OCI-LY7 (cell line): Measurements from ENCODE around the gene CTNNA1. TPM values are rescaled to one million over a fixed set of nuclear protein-coding genes. Genes with fewer than 3 reads are reported as not detected.

Experiments used
- BruUV-seq: library from RNA; stranded (reverse); fragments of 400-500 nt; replicated peaks from 2 replicates; lab custom pipeline; 2021; lab: Mats Ljungman, UMichigan
- CTCF ChIA-PET: fragments of 300-600 bp; sonication (Branson Sonifier 250); formaldehyde crosslinking; loops from one replicate; lab custom pipeline; 2022; ENCODE audit warnings: antibody characterized with exemption; ENCODE audit not compliant: unreplicated experiment; lab: Charles Lee
- POLR2A ChIA-PET: fragments of 300-600 bp; sonication (Branson Sonifier 250); formaldehyde crosslinking; loops from one replicate; lab custom pipeline; 2022; ENCODE audit warnings: antibody characterized with exemption; lab: Charles Lee
- DNase-seq: peaks from one replicate; pipeline ENCODE4 v3.0.0-alpha.2; 2015; ENCODE audit warnings: low spot score
- H2AFZ ChIP-seq: fragments of 200-600 bp; sonication (generic), shearing (Covaris generic); 2 replicates; pipeline ENCODE4 v1.6.1; 2014; ENCODE audit warnings: mild to moderate bottlenecking, antibody characterized with exemption, low read length, moderate library complexity
- H3K27ac ChIP-seq: fragments of 200-600 bp; sonication (generic); 2 replicates; pipeline ENCODE4 v1.5.1; 2014; ENCODE audit warnings: mixed run types, low read depth, mild to moderate bottlenecking, moderate library complexity, low read length, inconsistent platforms; ENCODE audit not compliant: poor library complexity, severe bottlenecking
- H3K36me3 ChIP-seq: fragments of 200-600 bp; sonication (generic); 2 replicates; pipeline ENCODE4 v1.6.1; 2014; ENCODE audit warnings: mild to moderate bottlenecking, antibody characterized with exemption, low read length, moderate library complexity, mixed read lengths; ENCODE audit not compliant: insufficient read depth
- H3K4me1 ChIP-seq: fragments of 200-600 bp; sonication (generic); 2 replicates; pipeline ENCODE4 v1.5.1; 2014; ENCODE audit warnings: mild to moderate bottlenecking, low read length; ENCODE audit not compliant: insufficient read depth, poor library complexity, severe bottlenecking
- H3K4me2 ChIP-seq: fragments of 200-600 bp; sonication (generic); 2 replicates; pipeline ENCODE4 v1.6.1; 2014; ENCODE audit warnings: mild to moderate bottlenecking, low read length
- H3K4me3 ChIP-seq: fragments of 200-600 bp; sonication (generic); 2 replicates; pipeline ENCODE4 v1.5.1; 2014; ENCODE audit warnings: mild to moderate bottlenecking, low read depth, low read length; ENCODE audit not compliant: poor library complexity, severe bottlenecking
- H3K79me2 ChIP-seq: fragments of 200-600 bp; sonication (generic); 2 replicates; pipeline ENCODE4 v1.6.1; 2016; ENCODE audit warnings: low read depth, mild to moderate bottlenecking, low read length, moderate library complexity, mixed read lengths; ENCODE audit not compliant: insufficient read depth
- H3K9me2 ChIP-seq: fragments of 200-600 bp; sonication (generic); 2 replicates; pipeline ENCODE4 v1.6.1; 2016; ENCODE audit warnings: mild to moderate bottlenecking, low read length, mixed read lengths; ENCODE audit not compliant: insufficient read depth
- H3K9me3 ChIP-seq: fragments of 200-600 bp; sonication (generic); 2 replicates; pipeline ENCODE4 v1.6.1; 2014; ENCODE audit warnings: mild to moderate bottlenecking, mixed run types, low read length, mixed read lengths
- H4K20me1 ChIP-seq: fragments of 200-600 bp; sonication (generic); 2 replicates; pipeline ENCODE4 v1.6.1; 2014; ENCODE audit warnings: mild to moderate bottlenecking, antibody characterized with exemption, low read length, moderate library complexity, mixed read lengths; ENCODE audit not compliant: insufficient read depth
- CTCF ChIP-seq: fragments of 200-600 bp; sonication (generic); conservative IDR thresholded peaks from 2 replicates; pipeline ENCODE4 v1.5.1; 2014; ENCODE audit warnings: mild to moderate bottlenecking, antibody characterized with exemption, low read length, moderate library complexity, mixed read lengths
- EZH2phosphoT487 ChIP-seq: fragments of 200-600 bp; sonication (generic); IDR thresholded peaks from 2 replicates; pipeline ENCODE4 v1.6.1; 2018; ENCODE audit warnings: low read depth, borderline replicate concordance, mild to moderate bottlenecking, mixed run types, antibody characterized with exemption, low read length, moderate library complexity, mixed read lengths
- intact Hi-C: fragments of 100-400 bp; cut with micrococcal nuclease; formaldehyde crosslinking; loops from one replicate; pipeline ENCODE4 v1.10.0; 2022; ENCODE audit not compliant: unreplicated experiment
- total RNA-seq, 2 experiments: library from RNA; depleted of rRNA in 1 of 2; stranded (reverse); fragments of >200 nt in 1 of 2; shearing (Covaris generic) in 1 of 2; gene quantifications; 2 replicates each; pipeline ENCODE4 v1.2.3, GENCODE V29; 2014 to 2022

The CTNNA1 gene
- total RNA-seq, 2 experiments from 2014 or later = 40.4 to 42.7 TPM

DNA sequence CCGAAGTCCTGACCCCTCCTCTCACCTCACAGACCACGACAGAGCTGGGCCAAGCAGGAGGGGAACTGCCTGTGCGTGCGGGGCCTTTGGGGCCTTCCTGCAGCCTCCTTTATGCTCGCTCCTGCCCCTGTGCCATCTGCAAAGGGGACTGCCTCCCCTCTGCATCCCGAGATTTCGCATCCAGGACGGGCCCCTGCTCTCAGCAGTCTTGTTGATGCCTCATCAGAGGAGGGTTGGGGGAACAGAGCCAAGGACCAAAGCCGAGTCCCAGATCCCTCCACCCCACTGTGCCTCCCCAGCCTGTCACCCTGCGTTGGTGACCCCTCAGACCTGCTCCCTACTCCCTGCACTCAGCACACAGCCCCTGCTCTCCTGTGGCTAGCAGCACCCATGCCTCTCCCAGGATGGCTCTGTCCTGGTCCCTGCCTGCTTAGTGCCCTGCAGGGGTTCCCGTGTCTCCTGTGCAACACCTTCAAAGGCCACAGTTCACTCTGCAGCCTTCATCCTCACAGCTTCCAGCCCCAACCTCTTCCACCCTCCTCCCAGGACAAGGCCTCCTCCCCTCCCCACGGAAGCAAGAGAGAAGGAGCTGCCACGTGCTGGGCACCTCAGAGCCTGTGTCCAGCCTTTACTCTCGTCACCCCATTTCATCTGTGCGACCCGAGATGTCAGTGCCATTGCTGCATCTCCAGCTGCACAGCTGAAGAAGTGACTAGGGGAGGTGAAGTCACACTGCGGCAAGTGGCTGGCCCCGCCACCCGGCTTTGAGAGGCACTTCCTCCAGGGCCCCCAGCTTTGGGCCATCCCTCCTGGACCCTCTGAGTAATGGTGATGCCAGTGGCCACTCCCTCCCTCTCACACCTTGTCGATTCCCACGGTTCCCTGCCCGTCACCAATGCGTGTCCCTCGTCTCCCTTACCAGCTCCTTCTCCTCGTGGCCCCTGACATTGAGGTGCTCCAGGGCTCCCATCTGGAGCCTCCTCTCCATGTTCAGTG lies 184.5 kb downstream of the CTNNA1 start:
- no peaks in the 10 kb centered on the region for H3K79me2 ChIP-seq
- ChIA-PET CTCF (no interaction called here), POLR2A (no interaction called here)
- no peak overlapping the region for H3K27ac ChIP-seq
- no peak for DNase-seq
- no peak overlapping the region for H3K4me3 ChIP-seq
- no peak for TF ChIP-seq EZH2phosphoT487
- TF ChIP-seq CTCF = no peak
- H3K9me2 ChIP-seq = no peaks in the 10 kb centered on the region
- intact Hi-C loops = no loop called here
- no peak overlapping the region for H3K4me2 ChIP-seq
- no peaks in the 10 kb centered on the region for H3K4me1 ChIP-seq
- H4K20me1 ChIP-seq = no peaks in the 10 kb centered on the region
- no peaks in the 10 kb centered on the region for H3K9me3 ChIP-seq
- BruUV-seq = no TSS peak
- no peaks in the 10 kb centered on the region for H3K36me3 ChIP-seq
- no peak overlapping the region for H2AFZ ChIP-seq

GRCh38 chr5:138938526-138938925 lies 185.3 kb downstream of the CTNNA1 start:
- no peaks in the 10 kb centered on the region for H3K9me3 ChIP-seq
- intact Hi-C loops = no loop called here
- no peaks in the 10 kb centered on the region for H3K4me1 ChIP-seq
- no peaks in the 10 kb centered on the region for H3K36me3 ChIP-seq
- no TSS peak for BruUV-seq
- H3K27ac ChIP-seq = no peak overlapping the region
- ChIA-PET CTCF (no interaction called here), POLR2A (no interaction called here)
- H3K4me2 ChIP-seq = no peak overlapping the region
- H2AFZ ChIP-seq = no peak overlapping the region
- TF ChIP-seq EZH2phosphoT487 (no peak), CTCF (no peak)
- no peaks in the 10 kb centered on the region for H3K79me2 ChIP-seq
- no peak overlapping the region for H3K4me3 ChIP-seq
- no peaks in the 10 kb centered on the region for H3K9me2 ChIP-seq
- H4K20me1 ChIP-seq = no peaks in the 10 kb centered on the region
- DNase-seq = no peak

GRCh38 chr5:138942066-138942465 lies 188.8 kb downstream of the CTNNA1 start:
- CTCF ChIA-PET = no interaction called here
- Histone ChIP-seq H2AFZ (no peak overlapping the region), H3K4me2 (no peak overlapping the region), H3K9me2 (no peaks in the 10 kb centered on the region), H4K20me1 (no peaks in the 10 kb centered on the region), H3K36me3 (no peaks in the 10 kb centered on the region), H3K4me1 (no peaks in the 10 kb centered on the region), H3K4me3 (no peak overlapping the region), H3K27ac (no peak overlapping the region), H3K9me3 (no peaks in the 10 kb centered on the region), H3K79me2 (no peaks in the 10 kb centered on the region)
- TF ChIP-seq CTCF = no peak
- TF ChIP-seq EZH2phosphoT487 = no peak
- no TSS peak for BruUV-seq
- POLR2A ChIA-PET = no interaction called here
- intact Hi-C loops = no loop called here
- no peak for DNase-seq
